GM20000 (cell line): ENCODE data around the gene NRG2.

Experiments used
- DNase-seq: peaks from one replicate; pipeline ENCODE4 v3.0.0; 2012; ENCODE audit warnings: low spot score
- TF ChIP-seq, protein P1 (sequence below): IDR thresholded peaks from 2 replicates; pipeline ENCODE4 v1.5.1; 2012; ENCODE audit warnings: mild to moderate bottlenecking, control low read depth; ENCODE audit errors: extremely low read depth, missing control alignments

NRG2 gene

DNA sequence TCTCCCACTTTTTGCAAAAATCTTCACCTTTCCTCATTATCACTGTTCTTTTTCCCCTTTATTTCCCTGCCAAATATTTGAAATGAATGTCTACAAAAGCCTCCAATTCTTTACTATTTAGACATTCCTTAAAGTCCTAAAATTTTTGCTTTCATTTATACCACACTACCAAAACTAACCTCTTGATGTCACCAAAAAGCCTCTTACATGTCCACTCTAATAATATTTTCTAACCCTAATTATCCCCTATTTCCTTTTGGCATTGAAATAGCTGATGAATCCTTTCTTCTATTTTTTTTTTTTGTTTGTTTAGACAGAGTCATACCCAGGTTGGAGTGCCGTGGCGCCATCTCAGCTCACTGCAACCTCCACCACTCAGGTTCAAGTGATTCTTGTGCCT lies 32.3 kb upstream of the NRG2 start:
- TF ChIP-seq, protein P1, sequence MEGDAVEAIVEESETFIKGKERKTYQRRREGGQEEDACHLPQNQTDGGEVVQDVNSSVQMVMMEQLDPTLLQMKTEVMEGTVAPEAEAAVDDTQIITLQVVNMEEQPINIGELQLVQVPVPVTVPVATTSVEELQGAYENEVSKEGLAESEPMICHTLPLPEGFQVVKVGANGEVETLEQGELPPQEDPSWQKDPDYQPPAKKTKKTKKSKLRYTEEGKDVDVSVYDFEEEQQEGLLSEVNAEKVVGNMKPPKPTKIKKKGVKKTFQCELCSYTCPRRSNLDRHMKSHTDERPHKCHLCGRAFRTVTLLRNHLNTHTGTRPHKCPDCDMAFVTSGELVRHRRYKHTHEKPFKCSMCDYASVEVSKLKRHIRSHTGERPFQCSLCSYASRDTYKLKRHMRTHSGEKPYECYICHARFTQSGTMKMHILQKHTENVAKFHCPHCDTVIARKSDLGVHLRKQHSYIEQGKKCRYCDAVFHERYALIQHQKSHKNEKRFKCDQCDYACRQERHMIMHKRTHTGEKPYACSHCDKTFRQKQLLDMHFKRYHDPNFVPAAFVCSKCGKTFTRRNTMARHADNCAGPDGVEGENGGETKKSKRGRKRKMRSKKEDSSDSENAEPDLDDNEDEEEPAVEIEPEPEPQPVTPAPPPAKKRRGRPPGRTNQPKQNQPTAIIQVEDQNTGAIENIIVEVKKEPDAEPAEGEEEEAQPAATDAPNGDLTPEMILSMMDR, result no peak
- DNase-seq, result no peak

DNA sequence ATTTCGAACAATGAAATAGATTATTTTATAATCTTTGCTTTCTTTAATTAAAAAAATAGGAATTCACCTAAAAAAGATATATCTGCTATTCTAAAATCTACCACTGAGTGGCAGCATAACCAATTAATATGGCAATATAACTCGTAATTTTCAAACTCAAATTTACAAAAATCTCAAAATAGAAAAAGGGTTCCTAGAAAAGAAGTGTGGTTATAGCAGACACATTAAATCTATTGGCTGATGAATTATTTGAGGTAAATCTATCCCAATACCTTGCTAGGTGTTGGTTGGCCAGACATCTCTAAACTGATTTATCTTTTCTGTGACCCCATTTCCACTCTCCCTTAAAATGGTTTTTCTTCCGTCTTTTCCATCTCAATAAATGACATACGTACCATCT lies 30.2 kb upstream of the NRG2 start:
- TF ChIP-seq, protein P1, result peak; percentile 31
- peak; percentile 25 for DNase-seq

DNA sequence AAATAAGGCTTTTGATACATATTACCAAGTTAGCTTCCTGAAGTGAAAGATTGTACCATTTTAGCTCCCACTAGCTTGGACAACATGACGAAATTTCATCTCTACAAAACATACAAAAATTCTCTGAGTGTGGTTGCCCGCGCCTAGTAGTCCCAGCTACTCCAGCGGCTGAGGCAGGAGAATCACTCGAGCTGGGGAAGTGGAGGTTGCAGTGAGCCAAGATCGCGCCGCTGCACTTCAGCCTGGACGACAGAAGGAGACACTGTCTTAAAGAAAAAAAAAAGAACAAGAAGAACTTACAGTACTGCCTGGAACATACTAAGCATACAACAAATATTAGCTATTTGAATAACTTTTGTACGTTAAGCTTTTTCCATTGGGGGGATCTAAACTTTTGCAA lies 29.7 kb upstream of the NRG2 start:
- TF ChIP-seq, protein P1, result no peak
- DNase-seq, result no peak

DNA sequence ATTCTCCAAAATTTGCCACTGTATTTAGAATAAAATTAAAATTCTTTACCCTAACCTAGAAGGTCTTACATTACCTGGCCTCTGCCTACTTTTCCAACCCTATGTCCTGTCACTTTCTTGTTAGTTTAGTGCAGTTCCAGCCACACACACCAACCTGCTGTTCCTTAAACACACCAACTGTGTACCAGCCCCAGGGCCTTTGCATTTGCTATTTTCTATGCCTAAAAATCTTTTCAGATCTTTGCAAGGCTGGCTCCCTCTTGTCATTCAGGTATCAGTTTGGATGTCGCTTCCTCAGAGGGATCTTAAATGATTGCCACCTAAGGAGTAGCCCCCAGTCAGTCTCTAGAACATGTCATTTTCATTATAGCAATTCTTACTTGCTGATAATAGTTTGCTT lies 17.7 kb upstream of the NRG2 start:
- TF ChIP-seq, protein P1, result no peak
- no peak for DNase-seq

DNA sequence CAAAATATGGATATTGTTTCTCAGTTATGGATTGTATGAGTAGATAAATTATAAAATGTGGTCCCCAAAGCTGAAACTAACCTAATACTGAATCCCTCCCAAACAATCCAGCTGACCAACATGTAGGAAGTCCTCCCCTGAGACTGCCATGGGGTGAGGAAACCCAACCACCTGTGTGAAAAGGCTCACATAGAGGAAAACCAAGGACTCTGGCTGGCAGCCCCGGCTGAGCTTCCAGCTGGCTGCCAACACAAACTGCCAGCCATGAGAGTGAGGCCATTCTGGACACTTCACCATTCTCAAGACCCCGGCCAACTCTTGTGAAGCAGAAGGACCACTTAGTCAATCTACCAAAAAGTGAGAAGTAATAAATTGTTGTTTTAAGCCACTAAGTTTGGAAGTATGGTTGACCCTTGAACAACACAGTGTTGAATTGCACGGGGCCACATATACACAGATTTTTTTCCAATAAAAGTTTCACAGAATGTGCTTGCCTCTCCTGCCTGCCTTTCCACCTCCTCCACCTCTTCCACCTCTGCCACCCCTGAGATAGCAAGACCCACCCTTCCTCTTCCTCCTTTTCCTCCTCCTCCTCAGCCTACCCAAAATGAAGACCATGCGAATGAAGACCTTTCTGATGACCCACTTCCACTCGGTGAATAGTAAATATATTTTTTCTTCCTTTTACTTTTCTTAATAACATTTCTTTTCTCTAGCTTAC lies 15.3 kb upstream of the NRG2 start:
- DNase-seq, result no peak
- TF ChIP-seq, protein P1, result no peak

DNA sequence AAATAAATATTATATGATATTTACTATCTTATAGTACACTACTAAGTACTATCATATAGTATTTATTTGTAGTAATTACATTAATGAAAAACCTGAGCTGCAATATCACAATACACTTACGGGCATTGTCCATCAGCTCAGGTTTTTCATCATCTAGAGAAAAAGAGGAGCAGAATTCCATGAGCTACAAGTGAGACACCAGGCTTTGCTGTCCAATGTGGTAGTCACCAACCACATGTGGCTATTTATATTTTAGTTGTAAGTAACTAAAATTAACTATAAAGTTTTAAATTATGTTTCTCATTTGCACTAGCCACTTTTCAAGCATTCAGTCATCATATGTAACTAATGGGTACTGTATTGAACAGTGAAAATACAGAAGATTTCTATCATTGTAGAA lies 13.8 kb upstream of the NRG2 start:
- DNase-seq, result no peak
- TF ChIP-seq, protein P1, result no peak

DNA sequence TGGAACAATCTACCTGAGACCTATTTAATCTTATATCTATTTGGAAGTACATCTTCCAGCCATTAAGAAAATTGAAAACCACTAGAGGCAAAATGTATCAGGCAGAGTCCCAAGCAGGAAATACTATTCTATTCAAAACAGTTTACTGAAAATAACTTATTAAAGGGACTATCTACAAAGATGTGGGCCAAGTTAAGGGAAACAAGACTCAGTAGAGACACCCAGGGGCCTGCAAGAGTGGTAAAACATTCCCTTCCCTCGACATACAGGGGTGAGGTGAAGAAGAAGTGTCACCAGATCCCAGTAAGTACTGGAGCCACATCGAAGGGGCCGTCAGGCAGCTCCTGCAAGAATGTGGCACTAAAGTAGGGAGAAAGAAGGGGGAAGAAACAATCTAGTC lies 12.1 kb upstream of the NRG2 start:
- DNase-seq, result no peak
- TF ChIP-seq, protein P1, result no peak
